Endothelial cell (in vitro differentiated cells): ENCODE measurements around the gene ALKAL2. TPM values are rescaled to one million over a fixed set of nuclear protein-coding genes. Genes with fewer than 3 reads are reported as not detected.

Source experiments
- DNase-seq: peaks from one replicate; pipeline ENCODE4 v3.0.0; 2021; ENCODE audit warnings: low spot score
- H3K27ac Mint-ChIP-seq: one replicate; pipeline ENCODE4 v1.8.0; 2021; ENCODE audit warnings: mixed read lengths, inconsistent platforms; ENCODE audit not compliant: unreplicated experiment
- H3K27me3 Mint-ChIP-seq: one replicate; pipeline ENCODE4 v1.8.0; 2021; ENCODE audit warnings: mild to moderate bottlenecking, moderate library complexity, mixed read lengths, inconsistent platforms; ENCODE audit not compliant: unreplicated experiment
- H3K36me3 Mint-ChIP-seq: one replicate; pipeline ENCODE4 v1.8.0; 2021; ENCODE audit warnings: mild to moderate bottlenecking, low read depth, mixed read lengths, inconsistent platforms; ENCODE audit not compliant: unreplicated experiment
- H3K4me1 Mint-ChIP-seq: one replicate; pipeline ENCODE4 v1.8.0; 2021; ENCODE audit warnings: mild to moderate bottlenecking, mixed read lengths, inconsistent platforms; ENCODE audit not compliant: unreplicated experiment
- H3K4me3 Mint-ChIP-seq: one replicate; pipeline ENCODE4 v1.8.0; 2021; ENCODE audit warnings: mild to moderate bottlenecking, mixed read lengths, inconsistent platforms; ENCODE audit not compliant: unreplicated experiment
- H3K9me3 Mint-ChIP-seq: one replicate; pipeline ENCODE4 v1.8.0; 2021; ENCODE audit warnings: mixed read lengths, inconsistent platforms; ENCODE audit not compliant: unreplicated experiment
- total RNA-seq: library from RNA; stranded (reverse); fragmentation: NEBNext Ultra II Directional; extraction: Animal tissue kit (Norgen Biotek cat#: 25700); gene quantifications from one replicate; pipeline ENCODE4 v1.2.1, GENCODE V29; 2021; ENCODE audit not compliant: unreplicated experiment
- TF ChIP-seq, protein P1 (sequence below): fragments of 200-600 bp; sonication (generic); IDR thresholded peaks from one replicate; pipeline ENCODE4 v1.5.0; 2021; ENCODE audit warnings: antibody characterized with exemption; ENCODE audit not compliant: unreplicated experiment

ALKAL2 gene
- total RNA-seq, 1 donor from 2014 or later, result 3.2 TPM

GRCh38 chr2:279956-280649, 7.8 kb downstream of the ALKAL2 start:
- TF ChIP-seq, protein P1, sequence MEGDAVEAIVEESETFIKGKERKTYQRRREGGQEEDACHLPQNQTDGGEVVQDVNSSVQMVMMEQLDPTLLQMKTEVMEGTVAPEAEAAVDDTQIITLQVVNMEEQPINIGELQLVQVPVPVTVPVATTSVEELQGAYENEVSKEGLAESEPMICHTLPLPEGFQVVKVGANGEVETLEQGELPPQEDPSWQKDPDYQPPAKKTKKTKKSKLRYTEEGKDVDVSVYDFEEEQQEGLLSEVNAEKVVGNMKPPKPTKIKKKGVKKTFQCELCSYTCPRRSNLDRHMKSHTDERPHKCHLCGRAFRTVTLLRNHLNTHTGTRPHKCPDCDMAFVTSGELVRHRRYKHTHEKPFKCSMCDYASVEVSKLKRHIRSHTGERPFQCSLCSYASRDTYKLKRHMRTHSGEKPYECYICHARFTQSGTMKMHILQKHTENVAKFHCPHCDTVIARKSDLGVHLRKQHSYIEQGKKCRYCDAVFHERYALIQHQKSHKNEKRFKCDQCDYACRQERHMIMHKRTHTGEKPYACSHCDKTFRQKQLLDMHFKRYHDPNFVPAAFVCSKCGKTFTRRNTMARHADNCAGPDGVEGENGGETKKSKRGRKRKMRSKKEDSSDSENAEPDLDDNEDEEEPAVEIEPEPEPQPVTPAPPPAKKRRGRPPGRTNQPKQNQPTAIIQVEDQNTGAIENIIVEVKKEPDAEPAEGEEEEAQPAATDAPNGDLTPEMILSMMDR, result no peak
- H3K27ac Mint-ChIP-seq, result no peak overlapping the region
- no peak for DNase-seq
- peaks cover 2% of the 10 kb centered on the region for H3K27me3 Mint-ChIP-seq
- H3K4me3 Mint-ChIP-seq, result no peak overlapping the region
- no peaks in the 10 kb centered on the region for H3K9me3 Mint-ChIP-seq
- H3K36me3 Mint-ChIP-seq, result peaks cover 25% of the 10 kb centered on the region
- no peaks in the 10 kb centered on the region for H3K4me1 Mint-ChIP-seq

GRCh38 chr2:279366-279765, 8.5 kb downstream of the ALKAL2 start:
- Mint-ChIP-seq H3K4me3 (no peak overlapping the region), H3K36me3 (peaks cover 25% of the 10 kb centered on the region)
- TF ChIP-seq, protein P1, result no peak

GRCh38 chr2:278927-279320, 9.0 kb downstream of the ALKAL2 start:
- no peaks in the 10 kb centered on the region for H3K4me1 Mint-ChIP-seq
- no peaks in the 10 kb centered on the region for H3K27me3 Mint-ChIP-seq
- TF ChIP-seq, protein P1, result no peak
- H3K4me3 Mint-ChIP-seq, result no peak overlapping the region
- H3K9me3 Mint-ChIP-seq, result no peaks in the 10 kb centered on the region
- no peak overlapping the region for H3K27ac Mint-ChIP-seq
- DNase-seq, result no peak
- peaks cover 25% of the 10 kb centered on the region for H3K36me3 Mint-ChIP-seq

More at GRCh38 chr2:279366-279765, 8.5 kb downstream of the ALKAL2 start:
- no peak for DNase-seq
- Mint-ChIP-seq H3K4me1 (no peaks in the 10 kb centered on the region), H3K9me3 (no peaks in the 10 kb centered on the region), H3K27me3 (no peaks in the 10 kb centered on the region), H3K27ac (no peak overlapping the region)

DNA sequence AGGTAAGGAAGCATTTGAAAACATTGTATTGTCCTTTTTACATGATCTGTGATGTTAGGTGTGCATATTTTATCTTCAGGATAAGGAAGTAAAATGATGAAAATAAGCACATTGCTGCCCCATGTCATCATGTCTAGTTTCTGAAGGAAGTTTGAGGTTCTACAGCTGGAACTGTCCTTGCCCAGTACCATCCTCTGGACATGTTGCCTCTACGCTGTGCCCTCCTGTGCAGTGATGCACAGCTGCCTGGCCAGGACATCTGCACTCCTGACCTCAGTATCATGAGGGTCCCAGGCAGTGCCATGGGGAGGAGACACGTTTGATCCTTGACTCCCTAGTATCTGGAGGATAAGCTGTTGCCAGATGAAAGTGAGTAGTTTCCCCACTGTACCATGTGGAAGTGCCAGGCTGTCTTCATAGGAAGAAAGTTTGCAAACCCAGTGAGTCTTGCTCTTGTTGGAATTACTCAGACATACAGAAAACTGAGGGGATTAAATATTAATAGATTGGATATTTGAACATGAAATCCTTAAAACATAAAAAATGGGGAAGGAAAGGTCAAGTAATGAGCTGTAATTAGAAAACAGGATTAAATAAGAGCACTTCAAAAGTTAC, 9.5 kb downstream of the ALKAL2 start:
- no peaks in the 10 kb centered on the region for H3K9me3 Mint-ChIP-seq
- TF ChIP-seq, protein P1, result no peak
- no peak for DNase-seq
- H3K27me3 Mint-ChIP-seq, result no peaks in the 10 kb centered on the region
- no peak overlapping the region for H3K4me3 Mint-ChIP-seq
- H3K4me1 Mint-ChIP-seq, result no peaks in the 10 kb centered on the region
- no peak overlapping the region for H3K27ac Mint-ChIP-seq
- peaks cover 25% of the 10 kb centered on the region for H3K36me3 Mint-ChIP-seq

DNA sequence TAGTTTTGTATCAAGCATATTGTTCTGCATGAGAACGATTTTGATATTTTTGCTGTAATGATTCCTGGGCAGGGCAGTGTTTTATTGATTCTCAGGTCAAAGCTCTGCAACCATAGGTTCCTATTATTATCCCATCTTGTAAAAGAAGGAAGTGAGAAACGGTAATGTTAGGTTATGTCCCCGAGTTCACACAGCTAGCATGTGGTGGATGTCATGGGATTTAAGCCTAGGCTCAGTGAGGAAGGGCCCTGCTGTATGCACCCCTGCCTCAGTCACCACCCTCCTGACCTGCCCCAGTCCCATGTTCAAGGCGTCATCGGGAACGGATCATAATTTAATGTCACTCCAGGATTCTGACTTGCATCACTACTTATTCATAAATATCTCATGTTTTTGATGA, 12.4 kb downstream of the ALKAL2 start:
- TF ChIP-seq, protein P1, result no peak
- Mint-ChIP-seq H3K9me3 (no peaks in the 10 kb centered on the region), H3K4me1 (peaks cover 6% of the 10 kb centered on the region), H3K27ac (no peak overlapping the region), H3K4me3 (no peak overlapping the region), H3K27me3 (no peaks in the 10 kb centered on the region), H3K36me3 (peaks cover 15% of the 10 kb centered on the region)
- DNase-seq, result no peak
